ENCODE results near the gene IRF3.

Gene IRF3

GRCh38 chr19:49615861-49616260 lies 49.8 kb downstream of the IRF3 start:
- no peak for DNase-seq

GRCh38 chr19:49614096-49614833 lies 51.4 kb downstream of the IRF3 start:
- DNase-seq = peak; percentile 68

- no peak for DNase-seq
Observed at GRCh38 chr19:49613374-49613773, 52.3 kb downstream of the IRF3 start.

All from islet precursor cell (in vitro differentiated cells).